A673 (cell line): Measurements from ENCODE around the gene TTC27. TPM values are rescaled to one million over a fixed set of nuclear protein-coding genes. Genes with fewer than 3 reads are reported as not detected.

Experiments
- BruUV-seq: library from RNA; stranded (reverse); fragments of 400-500 nt; replicated peaks from 2 replicates; lab custom pipeline; 2021; lab: Mats Ljungman, UMichigan
- CTCF ChIA-PET: fragments of 300-600 bp; sonication (Branson Sonifier 250); formaldehyde crosslinking; loops from one replicate; lab custom pipeline; 2022; ENCODE audit warnings: antibody characterized with exemption; lab: Charles Lee
- POLR2A ChIA-PET: fragments of 300-600 bp; sonication (Branson Sonifier 250); formaldehyde crosslinking; loops from one replicate; lab custom pipeline; 2022; ENCODE audit warnings: antibody characterized with exemption; ENCODE audit not compliant: low non-redundant PET; lab: Charles Lee
- DNase-seq: peaks from one replicate; pipeline ENCODE4 v3.0.0-alpha.2; 2015; ENCODE audit warnings: low spot score
- H3K27ac ChIP-seq: fragments of 200-600 bp; sonication (generic); 2 replicates; pipeline ENCODE4 v1.5.1; 2016; ENCODE audit warnings: mixed run types, low read depth, mild to moderate bottlenecking, mixed read lengths, antibody characterized with exemption, low read length; ENCODE audit not compliant: poor library complexity, severe bottlenecking
- H3K27me3 ChIP-seq: fragments of 200-600 bp; sonication (generic); replicated peaks from 2 replicates; pipeline ENCODE4 v1.6.1; 2017; ENCODE audit warnings: mixed run types, low read depth, mild to moderate bottlenecking, mixed read lengths, antibody characterized with exemption, low read length; ENCODE audit not compliant: insufficient read depth, poor library complexity
- H3K36me3 ChIP-seq: fragments of 200-600 bp; sonication (generic); 2 replicates; pipeline ENCODE4 v1.6.1; 2016; ENCODE audit warnings: mixed run types, mild to moderate bottlenecking, mixed read lengths, antibody characterized with exemption, low read length; ENCODE audit not compliant: insufficient read depth, poor library complexity, severe bottlenecking
- H3K4me1 ChIP-seq: fragments of 200-600 bp; sonication (generic); 2 replicates; pipeline ENCODE4 v1.6.1; 2017; ENCODE audit warnings: mixed run types, mild to moderate bottlenecking, mixed read lengths, antibody characterized with exemption, low read length; ENCODE audit not compliant: insufficient read depth, poor library complexity, severe bottlenecking
- H3K4me3 ChIP-seq: fragments of 200-600 bp; sonication (generic); 2 replicates; pipeline ENCODE4 v1.5.1; 2016; ENCODE audit warnings: low read depth, mixed run types, mild to moderate bottlenecking, mixed read lengths, low read length; ENCODE audit not compliant: poor library complexity, severe bottlenecking
- H3K9me3 ChIP-seq: fragments of 200-600 bp; sonication (generic); 2 replicates; pipeline ENCODE4 v1.6.1; 2016; ENCODE audit warnings: mixed run types, low read depth, mild to moderate bottlenecking, mixed read lengths, antibody characterized with exemption, low read length; ENCODE audit not compliant: poor library complexity, severe bottlenecking
- EZH2 ChIP-seq: fragments of 200-600 bp; sonication (generic); IDR thresholded peaks from 2 replicates; pipeline ENCODE4 v1.6.1; 2017; ENCODE audit warnings: borderline replicate concordance, low read depth, mild to moderate bottlenecking, mixed read lengths, antibody characterized with exemption, low read length; ENCODE audit not compliant: poor library complexity, severe bottlenecking
- intact Hi-C: fragments of 100-400 bp; cut with micrococcal nuclease; formaldehyde crosslinking; loops from one replicate; pipeline ENCODE4 v1.10.0; 2022; ENCODE audit not compliant: unreplicated experiment
- total RNA-seq: library from RNA; stranded (reverse); gene quantifications from 2 replicates; pipeline ENCODE4 v1.2.3, GENCODE V29; 2021
- TF ChIP-seq, protein P1 (sequence below): fragments of 300-800, 200-600 bp; sonication (generic); conservative IDR thresholded peaks from 2 replicates; pipeline ENCODE4 v1.5.1; 2017; ENCODE audit warnings: low read depth, mild to moderate bottlenecking, antibody characterized with exemption, low read length, moderate library complexity, mixed read lengths

TTC27 gene
- total RNA-seq, 1 experiment from 2014 or later = 29.8 TPM

DNA sequence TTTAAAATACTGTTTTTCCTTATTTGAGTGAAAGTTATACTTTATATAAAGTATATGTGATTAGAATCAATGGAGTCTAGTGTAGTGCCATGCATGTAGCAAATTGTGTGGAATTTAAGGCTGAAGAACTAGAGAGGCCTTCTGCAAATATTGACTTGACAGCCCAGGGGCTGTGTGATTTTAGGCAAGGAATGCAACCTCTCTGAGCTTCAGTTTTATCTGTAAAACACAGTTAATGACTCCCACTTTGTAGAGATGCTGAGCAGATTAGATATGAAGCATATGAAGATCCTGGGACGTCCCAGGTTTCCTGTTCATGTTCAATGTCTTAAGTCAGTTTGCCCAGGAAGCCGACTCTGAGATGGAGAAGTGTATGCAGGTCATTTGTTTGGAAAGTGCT lies 235.5 kb downstream of the TTC27 start:
- Histone ChIP-seq H3K27me3 (no peaks in the 10 kb centered on the region), H3K4me3 (no peak overlapping the region), H3K4me1 (peaks cover 3% of the 10 kb centered on the region), H3K9me3 (no peaks in the 10 kb centered on the region), H3K36me3 (no peaks in the 10 kb centered on the region), H3K27ac (no peak overlapping the region)
- no peak for TF ChIP-seq EZH2
- TF ChIP-seq, protein P1, sequence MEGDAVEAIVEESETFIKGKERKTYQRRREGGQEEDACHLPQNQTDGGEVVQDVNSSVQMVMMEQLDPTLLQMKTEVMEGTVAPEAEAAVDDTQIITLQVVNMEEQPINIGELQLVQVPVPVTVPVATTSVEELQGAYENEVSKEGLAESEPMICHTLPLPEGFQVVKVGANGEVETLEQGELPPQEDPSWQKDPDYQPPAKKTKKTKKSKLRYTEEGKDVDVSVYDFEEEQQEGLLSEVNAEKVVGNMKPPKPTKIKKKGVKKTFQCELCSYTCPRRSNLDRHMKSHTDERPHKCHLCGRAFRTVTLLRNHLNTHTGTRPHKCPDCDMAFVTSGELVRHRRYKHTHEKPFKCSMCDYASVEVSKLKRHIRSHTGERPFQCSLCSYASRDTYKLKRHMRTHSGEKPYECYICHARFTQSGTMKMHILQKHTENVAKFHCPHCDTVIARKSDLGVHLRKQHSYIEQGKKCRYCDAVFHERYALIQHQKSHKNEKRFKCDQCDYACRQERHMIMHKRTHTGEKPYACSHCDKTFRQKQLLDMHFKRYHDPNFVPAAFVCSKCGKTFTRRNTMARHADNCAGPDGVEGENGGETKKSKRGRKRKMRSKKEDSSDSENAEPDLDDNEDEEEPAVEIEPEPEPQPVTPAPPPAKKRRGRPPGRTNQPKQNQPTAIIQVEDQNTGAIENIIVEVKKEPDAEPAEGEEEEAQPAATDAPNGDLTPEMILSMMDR = no peak
- BruUV-seq = no TSS peak
- ChIA-PET CTCF (no interaction called here), POLR2A (no interaction called here)
- no peak for DNase-seq
- intact Hi-C loops = no loop called here

DNA sequence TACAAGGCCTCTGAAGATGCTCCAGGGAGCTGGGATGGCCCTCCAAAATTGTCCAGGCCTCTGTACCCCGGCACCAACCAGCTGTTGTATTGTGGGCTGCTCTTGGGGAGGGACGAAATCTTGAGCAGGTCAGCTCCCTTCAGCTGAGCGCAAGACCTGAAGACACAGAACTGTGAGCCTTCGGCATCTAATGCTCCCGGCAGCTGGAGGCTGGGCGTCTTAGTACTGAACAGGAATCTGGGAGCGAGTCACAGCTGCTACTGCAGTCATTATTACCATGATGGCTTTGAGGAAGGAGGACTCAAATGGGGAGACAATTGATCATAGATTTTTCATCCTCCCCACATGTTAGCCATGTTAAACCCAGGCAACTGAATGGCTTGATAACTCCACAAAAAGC lies 236.0 kb downstream of the TTC27 start:
- no peak overlapping the region for H3K4me3 ChIP-seq
- no peaks in the 10 kb centered on the region for H3K36me3 ChIP-seq
- H3K9me3 ChIP-seq = no peaks in the 10 kb centered on the region
- DNase-seq = no peak
- intact Hi-C loops = no loop called here
- no peaks in the 10 kb centered on the region for H3K27me3 ChIP-seq
- H3K4me1 ChIP-seq = peaks cover 3% of the 10 kb centered on the region
- BruUV-seq = no TSS peak
- H3K27ac ChIP-seq = no peak overlapping the region
- POLR2A ChIA-PET = no interaction called here
- TF ChIP-seq, protein P1 = no peak
- CTCF ChIA-PET = no interaction called here

DNA sequence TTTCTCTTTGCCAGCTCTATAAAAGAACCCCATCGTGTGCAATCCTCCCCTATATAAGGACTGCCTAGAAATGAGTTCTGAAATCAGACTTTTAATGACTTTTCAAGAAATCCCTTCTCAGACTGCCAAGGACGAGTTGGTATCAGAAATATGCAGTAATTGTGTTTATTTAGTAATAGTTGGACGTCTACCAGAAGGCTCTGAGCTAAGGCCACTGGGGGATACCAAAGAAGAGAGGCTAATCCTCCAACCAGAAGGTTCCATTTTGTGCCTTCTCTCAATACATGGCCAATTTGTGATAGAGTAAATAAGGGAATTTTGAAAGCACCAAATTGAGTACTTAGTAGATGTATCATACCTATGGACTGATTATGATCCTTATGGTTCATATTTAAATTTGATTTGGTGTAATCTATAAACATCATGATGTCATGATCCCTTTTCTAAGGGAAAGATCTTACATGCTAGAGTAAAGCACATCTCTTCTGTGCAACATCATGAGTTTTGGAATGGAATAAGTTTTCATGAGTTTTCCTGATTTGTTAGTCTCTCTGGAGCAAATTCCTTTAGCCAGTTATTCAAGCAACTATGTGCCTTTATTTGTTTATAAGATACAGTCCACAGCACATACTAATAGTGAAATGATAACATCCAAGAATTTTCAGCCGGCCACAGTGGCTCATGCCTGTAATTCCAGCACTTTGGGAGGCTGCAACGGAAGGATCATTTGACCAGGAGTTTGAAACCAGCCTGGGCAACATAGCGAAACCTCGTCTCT lies 236.7 kb downstream of the TTC27 start:
- H3K27me3 ChIP-seq = no peaks in the 10 kb centered on the region
- H3K4me3 ChIP-seq = no peak overlapping the region
- ChIA-PET CTCF (no interaction called here), POLR2A (no interaction called here)
- intact Hi-C loops = no loop called here
- BruUV-seq = no TSS peak
- peaks cover 3% of the 10 kb centered on the region for H3K4me1 ChIP-seq
- no peak for DNase-seq
- no peaks in the 10 kb centered on the region for H3K9me3 ChIP-seq
- H3K27ac ChIP-seq = no peak overlapping the region
- H3K36me3 ChIP-seq = no peaks in the 10 kb centered on the region
- TF ChIP-seq, protein P1 = no peak
- no peak for TF ChIP-seq EZH2
